Measurements from ENCODE around the gene MARK2.

Gene MARK2

GRCh38 chr11:63831326-63831725 is 7.6 kb upstream of the MARK2 start:
- no peak for DNase-seq

GRCh38 chr11:63832336-63832735 is 6.6 kb upstream of the MARK2 start:
- peak; percentile 76 for DNase-seq

- DNase-seq: no peak
These were observed 5.9 kb upstream of the MARK2 start for GRCh38 chr11:63833048-63833447.

GRCh38 chr11:63834535-63835157 is 4.3 kb upstream of the MARK2 start:
- no peak for DNase-seq

- DNase-seq: no peak
These were observed 3.8 kb upstream of the MARK2 start for GRCh38 chr11:63835158-63835545.

GRCh38 chr11:63837027-63837688 is 1.8 kb upstream of the MARK2 start:
- DNase-seq: peak; percentile 88

- DNase-seq: no peak
These were observed 1.2 kb upstream of the MARK2 start for GRCh38 chr11:63837739-63838138.

- no peak for DNase-seq
These were observed 696 bp upstream of the MARK2 start for GRCh38 chr11:63838150-63838677.

GRCh38 chr11:63839508-63840355 is 822 bp downstream of the MARK2 start:
- DNase-seq: peak; percentile 57

GRCh38 chr11:63840356-63841060 is 1.6 kb downstream of the MARK2 start:
- DNase-seq: peak; percentile 20

- no peak for DNase-seq
These were observed 2.6 kb downstream of the MARK2 start for GRCh38 chr11:63841554-63841953.

GRCh38 chr11:63843041-63843440 is 4.1 kb downstream of the MARK2 start:
- no peak for DNase-seq

GRCh38 chr11:63844836-63845235 is 5.9 kb downstream of the MARK2 start:
- DNase-seq: no peak

GRCh38 chr11:63845303-63845702 is 6.4 kb downstream of the MARK2 start:
- DNase-seq: no peak

- DNase-seq: no peak
These were observed 7.0 kb downstream of the MARK2 start for GRCh38 chr11:63845911-63846310.

- no peak for DNase-seq
These were observed 8.0 kb downstream of the MARK2 start for GRCh38 chr11:63846897-63847296.

GRCh38 chr11:63847363-63847762 is 8.5 kb downstream of the MARK2 start:
- no peak for DNase-seq

GRCh38 chr11:63849691-63850090 is 10.8 kb downstream of the MARK2 start:
- DNase-seq: no peak

GRCh38 chr11:63850920-63851319 is 12.0 kb downstream of the MARK2 start:
- no peak for DNase-seq

- no peak for DNase-seq
These were observed 12.5 kb downstream of the MARK2 start for GRCh38 chr11:63851364-63851763.

GRCh38 chr11:63853476-63853875 is 14.6 kb downstream of the MARK2 start:
- DNase-seq: no peak

- DNase-seq: no peak
These were observed 15.8 kb downstream of the MARK2 start for GRCh38 chr11:63854696-63855095.

- no peak for DNase-seq
These were observed 17.1 kb downstream of the MARK2 start for GRCh38 chr11:63855975-63856374.

All from RPMI8226 (cell line).